GM13977 (cell line): Measurements from ENCODE around the gene RASGRP3.

Experiments
- DNase-seq: peaks from one replicate; pipeline ENCODE4 v3.0.0; 2012; ENCODE audit warnings: low spot score
- CTCF ChIP-seq: IDR thresholded peaks from 2 replicates; pipeline ENCODE4 v1.5.1; 2012; ENCODE audit warnings: mild to moderate bottlenecking, control low read depth; ENCODE audit not compliant: insufficient read depth; ENCODE audit errors: extremely low read depth, missing control alignments
- in situ Hi-C: fragments of 300-500 bp; cut with MboI; formaldehyde crosslinking; loops from one replicate; pipeline ENCODE4 v1.12.0; 2022; ENCODE audit warnings: low sequenced_read_pairs, low pct_unique_long_range_greater_than_20kb, mixed read lengths, inconsistent platforms; ENCODE audit not compliant: unreplicated experiment

The RASGRP3 gene

GRCh38 chr2:33443274-33443829 is 33.1 kb upstream of the RASGRP3 start:
- in situ Hi-C loops, result no loop called here
- no peak for TF ChIP-seq CTCF
- DNase-seq, result no peak

- no peak for DNase-seq
- TF ChIP-seq CTCF, result no peak
- in situ Hi-C loops, result no loop called here
Observed at GRCh38 chr2:33444967-33445366, 31.5 kb upstream of the RASGRP3 start.

GRCh38 chr2:33448220-33448899 is 28.1 kb upstream of the RASGRP3 start:
- DNase-seq, result no peak
- TF ChIP-seq CTCF, result no peak
- in situ Hi-C loops, result no loop called here

GRCh38 chr2:33451214-33451613 is 25.2 kb upstream of the RASGRP3 start:
- no peak for TF ChIP-seq CTCF
- DNase-seq, result no peak
- in situ Hi-C loops, result no loop called here

- DNase-seq, result no peak
- no peak for TF ChIP-seq CTCF
- in situ Hi-C loops, result no loop called here
Observed at GRCh38 chr2:33451825-33452224, 24.6 kb upstream of the RASGRP3 start.

GRCh38 chr2:33452545-33452944 is 23.9 kb upstream of the RASGRP3 start:
- TF ChIP-seq CTCF, result no peak
- in situ Hi-C loops, result no loop called here
- DNase-seq, result no peak

- in situ Hi-C loops, result no loop called here
- no peak for DNase-seq
- TF ChIP-seq CTCF, result no peak
Observed at GRCh38 chr2:33453905-33454479, 22.5 kb upstream of the RASGRP3 start.
